ENCODE measurements around the gene PIGN. TPM values are rescaled to one million over a fixed set of nuclear protein-coding genes. Genes with fewer than 3 reads are reported as not detected.
A peak's percentile ranks its signal among the peaks of the same experiment; 100 is the strongest.

PIGN gene
- total RNA-seq, 4 donors from 2014 or later, result 26.1 to 48.8 (median 34.6) TPM

GRCh38 chr18:62138461-62139235, 48.2 kb downstream of the PIGN start:
- intact Hi-C loops (cut with DNase I), result no loop called here
- 62 to 67% methylated on average over 2 of the region's 2 CpGs for WGBS, 2 donors

GRCh38 chr18:62131301-62131909, 55.5 kb downstream of the PIGN start:
- Histone ChIP-seq H3K4me3 (no peak overlapping the region), H3K4me1 (no peaks in the 10 kb centered on the region), H3K9me3 (no peaks in the 10 kb centered on the region), H3K27me3 (no peaks in the 10 kb centered on the region), H3K27ac (no peak overlapping the region), H3K36me3 (peaks cover 0 to 21% (median 0%) of the 10 kb centered on the region in 3 donors)
- 73 to 87% methylated on average over 2 of the region's 2 CpGs for WGBS, 2 donors
- TF ChIP-seq POLR2A (IDR thresholded peaks at IDR 0.05) (no peak), CTCF (IDR thresholded peaks at IDR 0.05) (peak; percentile 41 to 93 (median 90))
- no peak for DNase-seq
- intact Hi-C loops (cut with DNase I), result no loop called here

More at GRCh38 chr18:62138461-62139235, 48.2 kb downstream of the PIGN start:
- no peaks in the 10 kb centered on the region for H3K4me1 ChIP-seq
- H3K27me3 ChIP-seq, result no peaks in the 10 kb centered on the region
- TF ChIP-seq POLR2A (IDR thresholded peaks at IDR 0.05), result no peak
- TF ChIP-seq CTCF (IDR thresholded peaks at IDR 0.05), result no peak
- H3K36me3 ChIP-seq, result peaks cover 0 to 64% (median 5%) of the 10 kb centered on the region in 3 donors
- H3K4me3 ChIP-seq, result no peak overlapping the region
- H3K9me3 ChIP-seq, result no peaks in the 10 kb centered on the region
- DNase-seq, result no peak
- no peak overlapping the region for H3K27ac ChIP-seq

GRCh38 chr18:62128157-62128556, 58.7 kb downstream of the PIGN start:
- no peak for DNase-seq
- Histone ChIP-seq H3K27ac (no peak overlapping the region), H3K27me3 (no peaks in the 10 kb centered on the region), H3K36me3 (peaks cover 0 to 3% (median 0%) of the 10 kb centered on the region in 3 donors), H3K4me1 (no peaks in the 10 kb centered on the region), H3K9me3 (no peaks in the 10 kb centered on the region), H3K4me3 (no peak overlapping the region)
- intact Hi-C loops (cut with DNase I), result loop anchor here (10.0 kb wide), 1 partner anchor 553 kb away; no protein-coding TSS in a partner anchor
- TF ChIP-seq POLR2A (IDR thresholded peaks at IDR 0.05) (no peak), CTCF (IDR thresholded peaks at IDR 0.05) (no peak)
- 43 to 52% methylated on average over 1 of the region's 1 CpG for WGBS, 2 donors

GRCh38 chr18:62126737-62127136, 60.1 kb downstream of the PIGN start:
- Histone ChIP-seq H3K36me3 (peaks cover 0 to 9% (median 0%) of the 10 kb centered on the region in 3 donors), H3K9me3 (no peaks in the 10 kb centered on the region), H3K27ac (no peak overlapping the region), H3K27me3 (no peaks in the 10 kb centered on the region), H3K4me3 (no peak overlapping the region), H3K4me1 (no peaks in the 10 kb centered on the region)
- no peak for DNase-seq
- WGBS, 2 donors, result 48 to 80% methylated on average over 2 of the region's 2 CpGs
- TF ChIP-seq POLR2A (IDR thresholded peaks at IDR 0.05) (no peak), CTCF (IDR thresholded peaks at IDR 0.05) (no peak)
- intact Hi-C loops (cut with DNase I), result loop anchor here (10.0 kb wide), 1 partner anchor 552 kb away; no protein-coding TSS in a partner anchor

GRCh38 chr18:62125702-62126101, 61.2 kb downstream of the PIGN start:
- DNase-seq, result no peak
- no peak overlapping the region for H3K27ac ChIP-seq
- H3K27me3 ChIP-seq, result no peaks in the 10 kb centered on the region
- H3K4me3 ChIP-seq, result no peak overlapping the region
- 86 to 91% methylated on average over 2 of the region's 2 CpGs for WGBS, 2 donors
- TF ChIP-seq CTCF (IDR thresholded peaks at IDR 0.05) (no peak), POLR2A (IDR thresholded peaks at IDR 0.05) (no peak)
- H3K9me3 ChIP-seq, result no peaks in the 10 kb centered on the region
- intact Hi-C loops (cut with DNase I), result loop anchor here (10.0 kb wide), 1 partner anchor 551 kb away; no protein-coding TSS in a partner anchor
- H3K4me1 ChIP-seq, result no peaks in the 10 kb centered on the region
- H3K36me3 ChIP-seq, result peaks cover 0 to 9% (median 0%) of the 10 kb centered on the region in 3 donors

All from esophagus squamous epithelium (tissue), 5 donors.